Fibroblast of villous mesenchyme (primary cell): Measurements from ENCODE around the gene DENND11. TPM values are rescaled to one million over a fixed set of nuclear protein-coding genes. Genes with fewer than 3 reads are reported as not detected.

ENCODE experiments used
- DNase-seq: peaks from one replicate; pipeline ENCODE4 v3.0.0-alpha.2; 2010; ENCODE audit warnings: low read depth
- H3K4me3 ChIP-seq: 2 replicates; pipeline ENCODE4 v1.5.1; 2011; ENCODE audit warnings: low read depth, mild to moderate bottlenecking, low read length
- total RNA-seq: library from RNA; depleted of rRNA; stranded (reverse); fragments of >200 nt; gene quantifications from 2 replicates; pipeline ENCODE4 v1.2.3, GENCODE V29; 2012
- TF ChIP-seq, protein P1 (sequence below): IDR thresholded peaks from 2 replicates; pipeline ENCODE4 v1.5.1; 2012; ENCODE audit warnings: low read depth, mild to moderate bottlenecking, low read length; ENCODE audit not compliant: insufficient read depth

DENND11 gene
- total RNA-seq, 1 donor = 5.6 TPM

- H3K4me3 ChIP-seq = no peak overlapping the region
- TF ChIP-seq, protein P1, sequence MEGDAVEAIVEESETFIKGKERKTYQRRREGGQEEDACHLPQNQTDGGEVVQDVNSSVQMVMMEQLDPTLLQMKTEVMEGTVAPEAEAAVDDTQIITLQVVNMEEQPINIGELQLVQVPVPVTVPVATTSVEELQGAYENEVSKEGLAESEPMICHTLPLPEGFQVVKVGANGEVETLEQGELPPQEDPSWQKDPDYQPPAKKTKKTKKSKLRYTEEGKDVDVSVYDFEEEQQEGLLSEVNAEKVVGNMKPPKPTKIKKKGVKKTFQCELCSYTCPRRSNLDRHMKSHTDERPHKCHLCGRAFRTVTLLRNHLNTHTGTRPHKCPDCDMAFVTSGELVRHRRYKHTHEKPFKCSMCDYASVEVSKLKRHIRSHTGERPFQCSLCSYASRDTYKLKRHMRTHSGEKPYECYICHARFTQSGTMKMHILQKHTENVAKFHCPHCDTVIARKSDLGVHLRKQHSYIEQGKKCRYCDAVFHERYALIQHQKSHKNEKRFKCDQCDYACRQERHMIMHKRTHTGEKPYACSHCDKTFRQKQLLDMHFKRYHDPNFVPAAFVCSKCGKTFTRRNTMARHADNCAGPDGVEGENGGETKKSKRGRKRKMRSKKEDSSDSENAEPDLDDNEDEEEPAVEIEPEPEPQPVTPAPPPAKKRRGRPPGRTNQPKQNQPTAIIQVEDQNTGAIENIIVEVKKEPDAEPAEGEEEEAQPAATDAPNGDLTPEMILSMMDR = no peak
- DNase-seq = no peak
Measured at GRCh38 chr7:141709749-141710148, 7.8 kb upstream of the DENND11 start.

DNA sequence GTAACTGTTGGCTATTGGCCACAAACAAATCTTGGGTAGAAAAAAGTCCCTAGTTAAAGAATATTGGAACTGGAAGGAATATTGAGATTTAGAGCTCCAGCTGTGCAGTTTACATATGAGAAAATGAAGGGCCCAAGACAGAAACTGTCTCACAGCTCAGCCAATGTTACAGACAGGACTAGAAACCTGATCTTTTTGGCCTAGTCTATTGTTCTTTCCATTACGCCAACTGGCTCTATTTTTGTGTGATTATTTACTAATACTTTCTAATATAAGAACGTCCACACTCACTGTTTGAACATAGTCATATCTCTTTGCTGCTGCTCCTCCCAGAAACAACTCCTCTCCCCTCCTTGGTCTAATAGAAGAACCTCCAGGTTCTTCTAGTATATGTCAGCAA, 7.4 kb upstream of the DENND11 start:
- no peak overlapping the region for H3K4me3 ChIP-seq
- no peak for DNase-seq
- TF ChIP-seq, protein P1 = no peak

DNA sequence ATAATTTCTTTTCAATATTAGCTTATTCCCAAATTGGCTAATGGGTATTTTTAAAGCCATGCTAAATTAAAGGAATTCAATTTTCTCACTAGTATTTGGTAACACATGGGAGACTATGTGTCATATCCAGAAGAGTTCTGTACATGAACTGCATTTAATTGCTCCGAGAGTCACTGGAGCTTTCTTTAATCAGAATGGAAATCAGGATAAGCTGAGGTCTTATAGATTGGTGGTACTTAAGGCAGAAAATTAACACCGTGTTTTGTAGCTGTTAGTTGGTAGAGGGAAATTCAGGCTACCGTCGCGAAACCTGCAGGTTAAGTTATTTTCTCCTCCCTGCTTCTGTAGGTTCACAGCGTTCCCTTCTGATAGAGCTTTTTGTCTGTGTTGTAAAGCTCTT, 6.4 kb upstream of the DENND11 start, which contains the start of gene WEE2:
TSS of gene WEE2 (plus strand) at position 3 of the 400 bp plus-strand sequence. CDS start 406 bp downstream, outside the sequence.
- no peak within 1 kb of the TSS for H3K4me3 ChIP-seq
- DNase-seq = no peak
- TF ChIP-seq, protein P1 = no peak

DNA sequence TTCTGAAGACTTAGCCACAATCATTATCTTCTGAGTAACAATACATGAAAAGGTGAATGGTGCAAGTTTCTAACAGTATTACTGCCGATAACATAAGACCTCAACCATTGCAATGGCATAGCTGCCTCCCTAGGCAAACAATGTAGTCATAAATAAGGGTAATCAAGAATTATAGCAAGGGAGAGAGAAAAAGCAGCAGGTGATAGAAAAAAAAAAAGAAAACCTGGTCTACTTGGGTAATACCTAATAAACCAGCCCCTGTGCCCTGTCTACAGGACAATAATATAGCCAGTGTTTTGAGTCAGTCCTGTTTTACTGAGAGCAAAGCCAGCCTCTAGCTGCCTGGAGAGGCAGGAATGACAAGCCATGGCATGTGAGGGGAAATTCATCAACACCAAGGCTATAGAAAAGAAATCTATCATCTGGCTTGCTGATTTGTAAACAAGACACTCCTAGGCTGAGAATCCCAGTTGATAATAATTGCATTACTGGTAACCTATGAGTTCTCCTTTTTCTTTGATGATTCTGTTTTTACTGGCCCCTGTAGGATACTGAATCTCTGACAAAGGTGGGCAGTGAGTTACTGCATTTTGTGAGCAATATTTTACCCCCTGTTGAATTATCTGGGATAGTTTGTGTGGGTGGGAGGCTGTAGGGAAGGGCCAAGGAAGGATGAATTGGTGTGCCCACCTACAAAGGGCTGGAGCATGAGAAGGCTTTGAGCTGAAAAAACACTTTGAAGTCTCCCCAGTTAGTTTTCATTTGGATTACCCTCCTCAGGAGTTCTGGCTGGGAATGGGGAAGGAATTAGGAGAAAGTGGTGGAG, 4.5 kb upstream of the DENND11 start:
- DNase-seq = no peak
- no peak overlapping the region for H3K4me3 ChIP-seq
- TF ChIP-seq, protein P1 = no peak

GRCh38 chr7:141704741-141705140, 2.8 kb upstream of the DENND11 start:
- no peak for DNase-seq
- TF ChIP-seq, protein P1 = no peak
- no peak overlapping the region for H3K4me3 ChIP-seq

DNA sequence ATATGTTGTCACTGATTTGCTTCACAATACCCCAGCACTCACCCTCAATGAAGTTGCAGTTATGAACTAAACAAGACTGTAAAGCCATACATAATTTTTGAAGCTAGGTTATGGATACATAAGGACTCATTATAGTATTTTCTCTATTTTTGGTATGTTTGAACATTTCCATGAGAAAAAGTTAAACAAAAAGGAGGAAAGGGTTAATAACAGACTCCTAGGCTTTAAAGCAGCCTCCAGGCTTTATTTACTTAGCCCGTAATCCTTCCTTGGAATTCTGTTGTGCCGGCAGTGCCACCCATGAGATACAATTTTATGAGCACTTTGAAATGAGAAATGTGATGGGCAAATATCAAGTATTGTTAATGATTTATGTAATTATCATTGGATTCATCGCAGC, 2.1 kb upstream of the DENND11 start:
- H3K4me3 ChIP-seq = no peak overlapping the region
- TF ChIP-seq, protein P1 = no peak
- no peak for DNase-seq
